Gastroesophageal sphincter (tissue), 4 donors: ENCODE measurements around the gene TMEM201. TPM values are rescaled to one million over a fixed set of nuclear protein-coding genes. Genes with fewer than 3 reads are reported as not detected.

Source experiments
- ATAC-seq: fragments of 150-250 bp; one replicate; pipeline ENCODE4 v1.9.1; 2016; ENCODE audit warnings: mild to moderate bottlenecking, moderate library complexity
- H3K27ac ChIP-seq, 4 donors: fragments of 200-600 bp; sonication (generic) in 3 of 4; 1 replicate in 3 of 4; 2 replicates in 1 of 4; pipeline ENCODE4 v1.5.1; 2016 to 2019
- H3K27me3 ChIP-seq: fragments of 200-600 bp; sonication (generic); one replicate; pipeline ENCODE4 v1.5.1; 2019
- H3K36me3 ChIP-seq, 2 donors: fragments of 200-600 bp; sonication (generic); one replicate each; pipeline ENCODE4 v1.5.1; 2019; ENCODE audit warnings: control low read depth in 1 of 2
- H3K4me1 ChIP-seq, 3 donors: fragments of 200-600 bp; sonication (generic); 1 replicate in 2 of 3; 2 replicates in 1 of 3; pipeline ENCODE4 v1.5.1; 2016 to 2019; ENCODE audit warnings: control low read depth in 2 of 3
- H3K4me3 ChIP-seq, 2 donors: fragments of 200-600 bp; sonication (generic); one replicate each; pipeline ENCODE4 v1.5.1; 2019; ENCODE audit warnings: mild to moderate bottlenecking in 1 of 2, moderate library complexity in 1 of 2
- H3K9me3 ChIP-seq, 3 donors: fragments of 200-600 bp; sonication (generic); one replicate each; pipeline ENCODE4 v1.5.1; 2017 to 2019; ENCODE audit warnings: control low read depth in 2 of 3
- CTCF ChIP-seq, 4 experiments: fragments of 200-600 bp in 2 of 4; fragments of 450-650 bp in 2 of 4; sonication (generic) in 1 of 4; IDR thresholded peaks; one replicate each; pipeline ENCODE4 v1.5.1; 2017 to 2019; ENCODE audit warnings: antibody characterized with exemption in 4 of 4, mild to moderate bottlenecking in 2 of 4, moderate library complexity in 2 of 4
- EP300 ChIP-seq: sonication (generic); formaldehyde crosslinking; IDR thresholded peaks from one replicate; pipeline ENCODE4 v1.6.1; 2017; ENCODE audit warnings: antibody characterized with exemption, mild to moderate bottlenecking
- POLR2A ChIP-seq, 2 donors: fragments of 450-650 bp; IDR thresholded peaks; one replicate each; pipeline ENCODE4 v1.6.1; 2017; ENCODE audit warnings: antibody characterized with exemption in 2 of 2, mild to moderate bottlenecking in 2 of 2, moderate library complexity in 1 of 2
- POLR2AphosphoS5 ChIP-seq: sonication (generic); formaldehyde crosslinking; IDR thresholded peaks from one replicate; pipeline ENCODE4 v1.6.1; 2017; ENCODE audit warnings: antibody characterized with exemption
- WGBS, 2 donors: methylation state at CpG; one replicate each; pipeline ENCODE4 v1.1.5; 2018; ENCODE audit warnings: low coverage in 1 of 2; 5-methylcytosine and 5-hydroxymethylcytosine counted together
- total RNA-seq, 4 donors: library from RNA; depleted of rRNA; stranded (reverse); fragments of >200 nt; gene quantifications; one replicate each; pipeline ENCODE4 v1.1.0, GENCODE V29; 2016

TMEM201 gene
- total RNA-seq, 4 donors from 2014 or later = 4.4 to 9.3 (median 5.5) TPM

GRCh38 chr1:9600861-9601834 lies 12.4 kb downstream of the TMEM201 start:
- Histone ChIP-seq H3K36me3 (peaks cover 0 to 97% of the 10 kb centered on the region in 2 donors), H3K4me1 (peaks cover 0 to 10% (median 0%) of the 10 kb centered on the region in 3 donors), H3K27me3 (no peaks in the 10 kb centered on the region), H3K9me3 (no peaks in the 10 kb centered on the region), H3K27ac (no peak overlapping the region), H3K4me3 (no peak overlapping the region)
- TF ChIP-seq POLR2A (IDR thresholded peaks at IDR 0.05) = no peak
- TF ChIP-seq POLR2AphosphoS5 = no peak
- TF ChIP-seq EP300 = no peak
- no peak for TF ChIP-seq CTCF (IDR thresholded peaks at IDR 0.05)
- WGBS, 2 donors = 87 to 100% methylated on average over 4 to 7 of the region's 39 CpGs
- ATAC-seq = no peak

- no peak for ATAC-seq
- no peaks in the 10 kb centered on the region for H3K9me3 ChIP-seq
- peaks cover 0 to under 1% (median 0%) of the 10 kb centered on the region in 3 donors for H3K4me1 ChIP-seq
- H3K27ac ChIP-seq = no peak overlapping the region
- H3K36me3 ChIP-seq = peaks cover 0 to 95% of the 10 kb centered on the region in 2 donors
- no peaks in the 10 kb centered on the region for H3K27me3 ChIP-seq
- WGBS, 2 donors = 84 to 94% methylated on average over 7 to 9 of the region's 26 CpGs
- H3K4me3 ChIP-seq = no peak overlapping the region
- TF ChIP-seq POLR2AphosphoS5 (no peak), EP300 (no peak), CTCF (IDR thresholded peaks at IDR 0.05) (no peak), POLR2A (IDR thresholded peaks at IDR 0.05) (no peak)
Observed at GRCh38 chr1:9601942-9602793, 13.5 kb downstream of the TMEM201 start.

- no peaks in the 10 kb centered on the region for H3K4me1 ChIP-seq
- no peak for ATAC-seq
- no peaks in the 10 kb centered on the region for H3K27me3 ChIP-seq
- no peak overlapping the region for H3K4me3 ChIP-seq
- H3K36me3 ChIP-seq = peaks cover 0 to 95% of the 10 kb centered on the region in 2 donors
- H3K27ac ChIP-seq = no peak overlapping the region
- no peak for TF ChIP-seq EP300
- no peak for TF ChIP-seq POLR2AphosphoS5
- TF ChIP-seq POLR2A (IDR thresholded peaks at IDR 0.05) = no peak
- TF ChIP-seq CTCF (IDR thresholded peaks at IDR 0.05) = no peak
- no peaks in the 10 kb centered on the region for H3K9me3 ChIP-seq
- WGBS, 2 donors = 100% methylated on average over 1 of the region's 9 CpGs; no CpG with 5 or more reads in 1 of the 2 donors
Observed at GRCh38 chr1:9602794-9603167, 14.1 kb downstream of the TMEM201 start.

GRCh38 chr1:9603307-9603706 lies 14.6 kb downstream of the TMEM201 start:
- Histone ChIP-seq H3K4me3 (no peak overlapping the region), H3K27me3 (no peaks in the 10 kb centered on the region), H3K36me3 (peaks cover 0 to 95% of the 10 kb centered on the region in 2 donors), H3K27ac (no peak overlapping the region), H3K9me3 (no peaks in the 10 kb centered on the region), H3K4me1 (no peaks in the 10 kb centered on the region)
- ATAC-seq = no peak
- no CpG with 5 or more reads among the region's 14 CpGs for WGBS, 2 donors
- TF ChIP-seq POLR2AphosphoS5 (no peak), POLR2A (IDR thresholded peaks at IDR 0.05) (no peak), CTCF (IDR thresholded peaks at IDR 0.05) (no peak), EP300 (no peak)
